Retinal pigment epithelial cell (primary cell): ENCODE measurements around the gene DDB1.

ENCODE experiments used
- DNase-seq: peaks from one replicate; pipeline ENCODE4 v3.0.0-alpha.2; 2010; ENCODE audit warnings: low read depth
- H3K4me3 ChIP-seq: 2 replicates; pipeline ENCODE4 v1.5.1; 2011; ENCODE audit warnings: mild to moderate bottlenecking, low read length, control low read depth, moderate library complexity
- TF ChIP-seq, protein P1 (sequence below): conservative IDR thresholded peaks from 2 replicates; pipeline ENCODE4 v1.5.1; 2011; ENCODE audit warnings: low read depth, low read length, control low read depth, inconsistent platforms

The DDB1 gene

DNA sequence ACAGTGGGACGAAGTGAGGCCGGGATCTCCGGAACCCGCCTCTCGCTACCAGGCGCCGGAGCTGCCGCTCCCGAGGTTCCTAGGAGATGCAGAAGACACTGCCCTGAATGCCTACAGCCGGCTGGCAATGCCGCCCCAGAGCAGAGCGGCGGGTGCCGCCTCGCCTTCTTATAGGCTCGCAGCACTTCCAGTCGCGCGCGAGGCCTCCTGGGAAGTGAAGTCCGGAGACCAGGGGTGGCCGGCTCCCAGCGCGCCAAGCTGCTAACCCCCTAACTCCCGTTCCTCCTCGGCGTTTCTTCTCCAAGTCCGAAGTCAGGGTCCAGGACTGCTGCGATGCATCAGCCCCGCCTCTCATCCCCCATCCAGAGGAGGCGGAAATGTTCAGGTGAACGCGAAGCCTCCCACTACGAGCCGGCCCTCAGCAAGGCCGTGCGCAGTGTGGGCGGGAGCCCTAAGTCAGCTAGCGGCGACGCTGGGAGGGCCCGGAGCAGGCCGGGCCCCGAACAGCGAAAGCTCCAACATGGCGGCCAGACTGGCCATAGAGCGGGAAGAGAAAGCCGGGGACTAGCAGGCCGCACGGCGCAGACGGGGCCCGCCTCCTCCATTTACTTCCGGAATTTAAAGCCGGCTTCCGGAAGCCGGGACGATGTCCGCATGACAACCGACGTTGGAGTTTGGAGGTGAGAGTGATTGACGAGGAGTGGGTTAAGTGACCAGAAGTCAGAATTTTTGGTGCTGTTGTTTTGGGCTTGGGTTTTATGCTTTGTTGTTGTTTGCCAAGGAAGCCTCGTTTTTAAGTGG, 29.0 kb upstream of the DDB1 start, which contains the start of the genes CYB561A3 and TMEM138:
Gene CYB561A3 (minus strand): TSS at position 142 of the 801 bp plus-strand sequence. CDS start 5,169 bp downstream, outside the sequence.
Gene TMEM138 (plus strand): TSS at position 634 of the 801 bp plus-strand sequence. CDS start 2,017 bp downstream, outside the sequence.
- H3K4me3 ChIP-seq = peak within 1 kb of the TSS; percentile 97
- TF ChIP-seq, protein P1, sequence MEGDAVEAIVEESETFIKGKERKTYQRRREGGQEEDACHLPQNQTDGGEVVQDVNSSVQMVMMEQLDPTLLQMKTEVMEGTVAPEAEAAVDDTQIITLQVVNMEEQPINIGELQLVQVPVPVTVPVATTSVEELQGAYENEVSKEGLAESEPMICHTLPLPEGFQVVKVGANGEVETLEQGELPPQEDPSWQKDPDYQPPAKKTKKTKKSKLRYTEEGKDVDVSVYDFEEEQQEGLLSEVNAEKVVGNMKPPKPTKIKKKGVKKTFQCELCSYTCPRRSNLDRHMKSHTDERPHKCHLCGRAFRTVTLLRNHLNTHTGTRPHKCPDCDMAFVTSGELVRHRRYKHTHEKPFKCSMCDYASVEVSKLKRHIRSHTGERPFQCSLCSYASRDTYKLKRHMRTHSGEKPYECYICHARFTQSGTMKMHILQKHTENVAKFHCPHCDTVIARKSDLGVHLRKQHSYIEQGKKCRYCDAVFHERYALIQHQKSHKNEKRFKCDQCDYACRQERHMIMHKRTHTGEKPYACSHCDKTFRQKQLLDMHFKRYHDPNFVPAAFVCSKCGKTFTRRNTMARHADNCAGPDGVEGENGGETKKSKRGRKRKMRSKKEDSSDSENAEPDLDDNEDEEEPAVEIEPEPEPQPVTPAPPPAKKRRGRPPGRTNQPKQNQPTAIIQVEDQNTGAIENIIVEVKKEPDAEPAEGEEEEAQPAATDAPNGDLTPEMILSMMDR = no peak
- peak; percentile 80 for DNase-seq

- H3K4me3 ChIP-seq = peak overlapping the region; percentile 97
- TF ChIP-seq, protein P1 = no peak
- DNase-seq = no peak
Measured at GRCh38 chr11:61361237-61361740, 28.4 kb upstream of the DDB1 start.

- no peak for DNase-seq
- TF ChIP-seq, protein P1 = no peak
- H3K4me3 ChIP-seq = no peak overlapping the region
Measured at GRCh38 chr11:61359516-61359915, 26.6 kb upstream of the DDB1 start.

DNA sequence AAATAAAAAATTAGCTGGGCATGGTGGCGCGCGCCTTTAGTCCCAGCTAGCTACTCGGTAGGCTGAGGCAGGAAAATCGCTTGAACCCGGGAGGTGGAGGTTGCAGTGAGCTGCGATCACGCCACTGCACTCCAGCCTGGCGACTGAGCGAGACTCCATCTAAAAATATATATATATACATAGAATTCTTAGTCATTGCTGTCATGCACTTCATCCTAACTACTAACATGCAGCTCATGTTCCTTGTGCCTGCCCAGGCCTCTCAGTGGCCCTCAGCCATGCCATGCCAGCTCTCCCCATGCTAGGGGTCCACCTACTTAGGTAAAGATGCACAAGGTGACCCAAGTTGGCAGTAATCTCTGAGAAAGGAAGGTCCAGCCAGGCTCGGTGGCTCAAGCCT, 25.7 kb upstream of the DDB1 start:
- DNase-seq = no peak
- H3K4me3 ChIP-seq = no peak overlapping the region
- TF ChIP-seq, protein P1 = no peak

DNA sequence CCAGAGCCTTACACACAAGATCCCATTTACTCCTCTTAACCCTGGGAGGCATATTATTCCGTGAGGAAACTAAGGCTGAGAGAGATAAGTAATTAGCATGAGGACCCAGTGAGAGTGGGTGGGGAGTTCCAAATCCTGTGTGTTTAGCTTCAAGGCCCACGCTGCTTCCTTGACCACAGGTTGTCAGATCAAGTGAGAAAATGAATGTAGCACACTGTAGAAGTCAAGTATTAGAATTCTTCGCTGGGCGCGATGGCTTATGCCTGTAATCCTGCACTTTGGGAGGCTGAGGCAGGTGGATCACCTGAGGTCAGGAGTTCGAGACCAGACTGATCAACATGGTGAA, 25.0 kb upstream of the DDB1 start:
- DNase-seq = no peak
- TF ChIP-seq, protein P1 = no peak
- H3K4me3 ChIP-seq = no peak overlapping the region

- H3K4me3 ChIP-seq = no peak overlapping the region
- DNase-seq = no peak
- TF ChIP-seq, protein P1 = no peak
Measured at GRCh38 chr11:61357233-61357893, 24.5 kb upstream of the DDB1 start.
